GM23248 (cell line): ENCODE measurements around the gene PELI2. TPM values are rescaled to one million over a fixed set of nuclear protein-coding genes. Genes with fewer than 3 reads are reported as not detected.

ENCODE experiments used
- DNase-seq: peaks from one replicate; pipeline ENCODE4 v3.0.0-alpha.2; 2015
- H2AFZ ChIP-seq: fragments of 200-600 bp; sonication (generic); 2 replicates; pipeline ENCODE4 v1.6.1; 2016; ENCODE audit warnings: antibody characterized with exemption
- H3F3A ChIP-seq: fragments of 200-600 bp; sonication (generic); 2 replicates; pipeline ENCODE4 v1.6.1; 2016; ENCODE audit warnings: mild to moderate bottlenecking, antibody characterized with exemption, mixed run types; ENCODE audit not compliant: insufficient read depth
- H3K27ac ChIP-seq: fragments of 200-600 bp; sonication (generic); 2 replicates; pipeline ENCODE4 v1.5.1; 2016; ENCODE audit warnings: mild to moderate bottlenecking
- H3K27me3 ChIP-seq: fragments of 200-600 bp; sonication (generic); replicated peaks from 2 replicates; pipeline ENCODE4 v1.6.1; 2016; ENCODE audit warnings: mild to moderate bottlenecking; ENCODE audit not compliant: insufficient read depth
- H3K36me3 ChIP-seq: fragments of 200-600 bp; sonication (generic); 2 replicates; pipeline ENCODE4 v1.6.1; 2016; ENCODE audit warnings: low read depth, mild to moderate bottlenecking
- H3K4me1 ChIP-seq: fragments of 200-600 bp; sonication (generic); 2 replicates; pipeline ENCODE4 v1.6.1; 2016; ENCODE audit warnings: mild to moderate bottlenecking; ENCODE audit not compliant: insufficient read depth
- H3K4me2 ChIP-seq: fragments of 200-600 bp; sonication (generic); one replicate; pipeline ENCODE4 v1.6.1; 2016; ENCODE audit warnings: mild to moderate bottlenecking; ENCODE audit not compliant: unreplicated experiment
- H3K4me3 ChIP-seq: fragments of 200-600 bp; sonication (generic); 2 replicates; pipeline ENCODE4 v1.5.1; 2016; ENCODE audit warnings: mild to moderate bottlenecking
- H3K79me2 ChIP-seq: fragments of 200-600 bp; sonication (generic); 2 replicates; pipeline ENCODE4 v1.6.1; 2016; ENCODE audit warnings: mild to moderate bottlenecking; ENCODE audit not compliant: insufficient read depth
- H3K9ac ChIP-seq: fragments of 200-600 bp; sonication (generic); 2 replicates; pipeline ENCODE4 v1.6.1; 2016; ENCODE audit warnings: mild to moderate bottlenecking
- H3K9me2 ChIP-seq: fragments of 200-600 bp; sonication (generic); 2 replicates; pipeline ENCODE4 v1.6.1; 2016; ENCODE audit warnings: mixed run types, mild to moderate bottlenecking, moderate library complexity; ENCODE audit not compliant: insufficient read depth
- H3K9me3 ChIP-seq: fragments of 200-600 bp; sonication (generic); one replicate; pipeline ENCODE4 v1.6.1; 2017; ENCODE audit warnings: low read depth
- H4K20me1 ChIP-seq: fragments of 200-600 bp; sonication (generic); 2 replicates; pipeline ENCODE4 v1.6.0; 2016; ENCODE audit not compliant: insufficient read depth
- EZH2 ChIP-seq: fragments of 200-600 bp; sonication (generic); IDR thresholded peaks from 2 replicates; pipeline ENCODE4 v1.6.1; 2018; ENCODE audit warnings: antibody characterized with exemption, mild to moderate bottlenecking; ENCODE audit not compliant: insufficient read depth, poor library complexity, severe bottlenecking
- EZH2phosphoT487 ChIP-seq: fragments of 200-600 bp; sonication (generic); IDR thresholded peaks from 2 replicates; pipeline ENCODE4 v1.6.1; 2018; ENCODE audit warnings: antibody characterized with exemption, moderate library complexity, mild to moderate bottlenecking, low read depth; ENCODE audit not compliant: insufficient read depth
- WGBS, 2 experiments: methylation state at CpG; one replicate each; pipeline ENCODE4 v1.1.6; 2015 to 2017; ENCODE audit warnings: low lambda C conversion rate in 2 of 2, low coverage in 1 of 2; ENCODE audit errors: missing lambda C conversion rate in 2 of 2; 5-methylcytosine and 5-hydroxymethylcytosine counted together
- in situ Hi-C: fragments of 300-500 bp; cut with MboI; formaldehyde crosslinking; loops from 2 replicates; pipeline ENCODE4 v1.15.0; 2020
- polyA plus RNA-seq: library from polyadenylated mRNA; unstranded; fragments of >200 nt; fragmentation: Nextera tagmentation; extraction: Ambion mirVana; gene quantifications from 2 replicates; pipeline ENCODE4 v1.2.1, GENCODE V29; 2016
- total RNA-seq: library from RNA; depleted of rRNA; stranded (reverse); fragments of >200 nt; shearing (Covaris generic); gene quantifications from 2 replicates; pipeline ENCODE4 v1.2.3, GENCODE V29; 2014

The PELI2 gene
- total and polyA plus RNA-seq, 2 experiments from 2014 or later, result 1.2 to 1.3 TPM

GRCh38 chr14:56125772-56126636, 7.8 kb downstream of the PELI2 start:
- Histone ChIP-seq H2AFZ (no peak overlapping the region), H3K9me3 (no peaks in the 10 kb centered on the region), H3K27me3 (no peaks in the 10 kb centered on the region), H3K27ac (no peak overlapping the region), H3K9me2 (no peaks in the 10 kb centered on the region), H3K36me3 (no peaks in the 10 kb centered on the region), H4K20me1 (no peaks in the 10 kb centered on the region; the same call in 1 of the 2 replicates), H3K4me1 (peaks cover 7% of the 10 kb centered on the region), H3F3A (no peaks in the 10 kb centered on the region), H3K4me3 (no peak overlapping the region), H3K79me2 (0 out of 2 replicates have a peak, but pooled peaks cover 6% of the 10 kb centered on the region), H3K4me2 (no peak overlapping the region), H3K9ac (no peak overlapping the region)
- WGBS, 2 experiments, result 93% methylated on average over 12 of the region's 12 CpGs
- in situ Hi-C loops, result no loop called here
- DNase-seq, result no peak
- TF ChIP-seq EZH2, result no peak
- no peak for TF ChIP-seq EZH2phosphoT487

DNA sequence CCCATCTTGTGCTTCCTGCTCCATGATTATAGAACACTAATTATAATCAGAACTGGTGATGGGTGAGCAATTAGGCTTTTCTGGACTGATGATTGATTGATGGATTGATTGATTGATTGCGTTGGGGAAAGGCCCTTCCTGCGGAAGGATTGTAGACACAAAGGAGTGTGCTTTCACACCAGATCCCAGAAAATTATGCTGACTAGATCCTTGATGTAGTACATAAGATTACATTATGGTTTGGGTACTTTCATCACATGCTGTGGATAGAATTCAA, 8.4 kb downstream of the PELI2 start:
- Histone ChIP-seq H3K27ac (no peak overlapping the region), H3K9ac (no peak overlapping the region), H2AFZ (no peak overlapping the region), H3K4me3 (no peak overlapping the region), H3F3A (no peaks in the 10 kb centered on the region), H3K4me2 (no peak overlapping the region), H3K27me3 (no peaks in the 10 kb centered on the region), H3K9me3 (no peaks in the 10 kb centered on the region), H3K36me3 (no peaks in the 10 kb centered on the region), H3K9me2 (no peaks in the 10 kb centered on the region), H3K79me2 (0 out of 2 replicates have a peak, but pooled peaks cover 2% of the 10 kb centered on the region), H3K4me1 (peaks cover 7% of the 10 kb centered on the region), H4K20me1 (no peaks in the 10 kb centered on the region; the same call in 1 of the 2 replicates)
- WGBS, 2 experiments, result 97 to 100% methylated on average over 2 of the region's 2 CpGs
- TF ChIP-seq EZH2, result no peak
- no peak for TF ChIP-seq EZH2phosphoT487
- no peak for DNase-seq
- in situ Hi-C loops, result no loop called here

DNA sequence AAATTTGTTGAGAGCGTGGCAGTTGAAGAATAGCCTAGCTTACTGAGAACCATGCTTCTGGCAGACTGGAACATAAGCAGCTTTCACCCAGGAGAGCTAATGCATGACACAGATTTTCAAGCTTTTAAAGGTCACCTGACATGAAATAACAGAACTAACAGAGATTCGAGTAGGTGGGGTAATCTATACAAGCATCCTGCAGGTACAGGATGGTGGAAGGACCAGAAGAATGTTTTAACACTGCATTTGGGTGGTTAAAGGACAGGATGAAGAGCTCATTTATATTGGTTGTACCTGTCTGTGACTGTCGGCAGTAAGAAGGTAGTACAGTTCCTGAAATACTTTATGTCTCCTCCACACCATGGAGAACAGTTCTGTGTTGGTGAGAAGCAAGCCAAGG, 8.9 kb downstream of the PELI2 start:
- Histone ChIP-seq H3K9me3 (no peaks in the 10 kb centered on the region), H4K20me1 (no peaks in the 10 kb centered on the region; the same call in 1 of the 2 replicates), H3K27ac (no peak overlapping the region), H3F3A (no peaks in the 10 kb centered on the region), H3K4me1 (peaks cover 7% of the 10 kb centered on the region), H3K27me3 (no peaks in the 10 kb centered on the region), H3K36me3 (no peaks in the 10 kb centered on the region), H3K4me3 (no peak overlapping the region), H3K4me2 (no peak overlapping the region), H2AFZ (no peak overlapping the region), H3K9me2 (no peaks in the 10 kb centered on the region), H3K9ac (no peak overlapping the region), H3K79me2 (no peaks in the 10 kb centered on the region)
- TF ChIP-seq EZH2phosphoT487 (no peak), EZH2 (no peak)
- in situ Hi-C loops, result no loop called here
- 90 to 92% methylated on average over 3 of the region's 3 CpGs for WGBS, 2 experiments
- no peak for DNase-seq

DNA sequence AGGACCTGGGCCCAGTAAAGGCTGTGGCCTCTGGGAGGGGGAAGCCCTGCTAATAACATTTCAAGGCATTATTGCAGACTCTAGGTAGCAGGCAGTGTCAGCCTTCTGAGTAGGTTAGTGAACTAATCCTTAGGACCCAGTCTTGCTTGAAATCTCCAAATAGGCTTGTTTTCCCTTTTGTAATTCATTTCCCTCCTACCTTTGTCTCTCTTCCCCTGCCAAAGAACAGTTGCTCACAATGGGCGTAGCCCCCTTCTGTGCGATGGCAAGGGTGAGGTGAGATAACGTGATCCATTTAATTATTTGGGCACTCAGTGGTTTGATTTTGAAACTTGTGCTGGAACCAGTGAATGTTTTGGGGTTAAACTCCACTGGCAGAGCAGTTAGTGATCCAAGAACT, 10.9 kb downstream of the PELI2 start:
- Histone ChIP-seq H3K9me3 (no peaks in the 10 kb centered on the region), H3K9ac (no peak overlapping the region), H3K4me2 (no peak overlapping the region), H3K79me2 (no peaks in the 10 kb centered on the region), H3K9me2 (no peaks in the 10 kb centered on the region), H2AFZ (no peak overlapping the region), H3K36me3 (no peaks in the 10 kb centered on the region), H3K27ac (no peak overlapping the region), H3K27me3 (no peaks in the 10 kb centered on the region), H3F3A (no peaks in the 10 kb centered on the region), H3K4me3 (no peak overlapping the region), H4K20me1 (no peaks in the 10 kb centered on the region; the same call in 1 of the 2 replicates), H3K4me1 (peaks cover 6% of the 10 kb centered on the region)
- TF ChIP-seq EZH2 (no peak), EZH2phosphoT487 (no peak)
- 89 to 95% methylated on average over 3 of the region's 3 CpGs for WGBS, 2 experiments
- in situ Hi-C loops, result no loop called here
- no peak for DNase-seq
